Measurements from ENCODE around the gene APBA1. TPM values are rescaled to one million over a fixed set of nuclear protein-coding genes. Genes with fewer than 3 reads are reported as not detected.

Gene APBA1
- total and polyA plus RNA-seq, 9 of the 15 experiments (the other 6 are each of a cell fraction or from before 2014, with no cell fraction given): 0.01 to 0.02 TPM; not detected in 7

GRCh38 chr9:69377981-69378380 lies 294.2 kb downstream of the APBA1 start:
- Histone ChIP-seq H3K9me1 (ENCODE audit: control insufficient read depth, insufficient read depth, low read length) (no peaks in the 10 kb centered on the region), H2AFZ (ENCODE audit: low read depth, low read length) (no peak overlapping the region), H3K9me3 (replicated peaks; ENCODE audit: control insufficient read depth, insufficient read depth, low read depth, low read length) (no peaks in the 10 kb centered on the region), H3K79me2 (ENCODE audit: control insufficient read depth, insufficient read depth, low read length) (no peaks in the 10 kb centered on the region), H3K4me1 (replicated peaks in 1 of 2; ENCODE audit: control insufficient read depth in 2 of 2, insufficient read depth in 2 of 2, low read length in 2 of 2) (no peaks in the 10 kb centered on the region), H3K4me2 (ENCODE audit: insufficient read depth, low read length) (no peak overlapping the region), H3K4me3 (no peak overlapping the region), H3K9ac (ENCODE audit: insufficient read depth in 1 of 2, low read depth in 2 of 2, low read length in 2 of 2) (no peak overlapping the region), H3K27ac (ENCODE audit: extremely low read depth, low read depth, low read length) (no peak overlapping the region), H4K20me1 (replicated peaks; ENCODE audit: control insufficient read depth, insufficient read depth, low read length) (no peaks in the 10 kb centered on the region), H3K27me3 (ENCODE audit: control insufficient read depth in 2 of 2, insufficient read depth in 2 of 2, low read length in 2 of 2) (peaks cover 8 to 29% of the 10 kb centered on the region in 2 experiments; a peak in 4 of 5 replicates), H3K36me3 (ENCODE audit: control insufficient read depth, insufficient read depth, low read length) (no peaks in the 10 kb centered on the region)
- intact Hi-C loops (cut with micrococcal nuclease) (no loop called here), in situ Hi-C loops (cut with MboI) (no loop called here)
- ChIA-PET CTCF (ENCODE audit: low intra/inter-chr PET ratio) (no interaction called here), POLR2A (interaction anchor here (0.9 kb wide), 1 partner anchor 45 kb away, joined by 3 read pairs; no protein-coding TSS in a partner anchor)
- WGBS (ENCODE audit: insufficient coverage, low coverage, missing lambda C conversion rate): 0% methylated on average over 2 of the region's 2 CpGs
- BruUV-seq (replicated peaks): no TSS peak
- FAIRE-seq (no peak), DNase-seq (ENCODE audit: extremely low read depth in 1 of 4, low spot score in 3 of 4) (no peak), ATAC-seq (no peak)
- TF ChIP-seq ZBTB40 (IDR thresholded peaks at IDR 0.05): no peak
- TF ChIP-seq ZBTB40 (CRISPR knock-in tag; IDR thresholded peaks at IDR 0.05): no peak
- no peak for TF ChIP-seq ZNF518B (CRISPR knock-in tag; IDR thresholded peaks at IDR 0.05)
- TF ChIP-seq GATAD2B (IDR thresholded peaks at IDR 0.05; ENCODE audit: borderline replicate concordance): no peak
- TF ChIP-seq THAP7 (CRISPR knock-in tag; IDR thresholded peaks at IDR 0.05): no peak
- TF ChIP-seq NUFIP1 (IDR thresholded peaks at IDR 0.05; ENCODE audit: partially characterized antibody): no peak
- no peak for TF ChIP-seq MCM3 (IDR thresholded peaks at IDR 0.05)
- TF ChIP-seq HDAC3 (IDR thresholded peaks at IDR 0.05; ENCODE audit: borderline replicate concordance, partially characterized antibody): no peak
- no peak for TF ChIP-seq ZZZ3 (IDR thresholded peaks at IDR 0.05)
- TF ChIP-seq ZC3H8 (IDR thresholded peaks at IDR 0.05): no peak
- no peak for TF ChIP-seq CHD4 (IDR thresholded peaks at IDR 0.05; ENCODE audit: insufficient read depth, insufficient replicate concordance, low read depth, low read length, poor library complexity, severe bottlenecking)
